GM12874 (cell line): ENCODE data around the gene SERPINB8.

Experiments used
- CTCF ChIP-seq: IDR thresholded peaks from 2 replicates; pipeline ENCODE4 v1.5.1; 2011; ENCODE audit warnings: low read depth, mild to moderate bottlenecking, control low read depth, low read length, moderate library complexity; ENCODE audit not compliant: insufficient read depth

SERPINB8 gene

GRCh38 chr18:63997606-63998005 lies 27.7 kb downstream of the SERPINB8 start:
- no peak for TF ChIP-seq CTCF

- no peak for TF ChIP-seq CTCF
Measured at GRCh38 chr18:63999871-64000270, 30.0 kb downstream of the SERPINB8 start.

GRCh38 chr18:64002581-64002980 lies 32.7 kb downstream of the SERPINB8 start:
- no peak for TF ChIP-seq CTCF

GRCh38 chr18:64009305-64009704 lies 39.4 kb downstream of the SERPINB8 start:
- TF ChIP-seq CTCF, result no peak

- TF ChIP-seq CTCF, result no peak
Measured at GRCh38 chr18:64011513-64011912, 41.6 kb downstream of the SERPINB8 start.

GRCh38 chr18:64017870-64018269 lies 48.0 kb downstream of the SERPINB8 start:
- peak; percentile 26; the same call in 1 of the 2 replicates for TF ChIP-seq CTCF

- no peak for TF ChIP-seq CTCF
Measured at GRCh38 chr18:64019922-64020756, 50.3 kb downstream of the SERPINB8 start.

- no peak for TF ChIP-seq CTCF
Measured at GRCh38 chr18:64026350-64026749, 56.5 kb downstream of the SERPINB8 start.
